HG03469 (cell line): Measurements from ENCODE around the gene PCDHB1.
"Not testable (repeated sequence)": the region's sequence is repeated elsewhere in the genome, so short reads cannot be mapped to it uniquely, and the experiment has no call there.

Experiments
- ATAC-seq: cut with Tn5 transposase; IDR thresholded peaks from one replicate; pipeline ENCODE4 v1.9.1; 2021; ENCODE audit warnings: mild to moderate bottlenecking, moderate library complexity, moderate number of reproducible peaks; ENCODE audit not compliant: unreplicated experiment

Gene PCDHB1

DNA sequence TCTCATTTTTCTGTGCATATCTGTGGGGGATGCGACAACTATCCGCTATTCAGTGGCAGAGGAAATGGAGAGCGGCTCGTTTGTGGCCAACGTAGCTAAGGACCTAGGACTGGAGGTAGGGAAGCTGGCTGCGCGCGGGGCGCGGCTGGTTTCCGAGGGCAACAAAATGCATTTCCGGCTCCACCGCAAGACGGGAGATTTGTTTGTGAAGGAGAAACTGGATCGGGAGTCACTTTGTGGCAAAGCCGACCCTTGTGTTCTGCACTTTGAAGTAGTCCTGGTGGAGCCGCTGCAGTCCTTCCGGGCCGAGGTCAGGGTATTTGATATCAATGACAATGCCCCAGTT is 320 bp downstream of the PCDHB1 start:
- ATAC-seq, result no peak

DNA sequence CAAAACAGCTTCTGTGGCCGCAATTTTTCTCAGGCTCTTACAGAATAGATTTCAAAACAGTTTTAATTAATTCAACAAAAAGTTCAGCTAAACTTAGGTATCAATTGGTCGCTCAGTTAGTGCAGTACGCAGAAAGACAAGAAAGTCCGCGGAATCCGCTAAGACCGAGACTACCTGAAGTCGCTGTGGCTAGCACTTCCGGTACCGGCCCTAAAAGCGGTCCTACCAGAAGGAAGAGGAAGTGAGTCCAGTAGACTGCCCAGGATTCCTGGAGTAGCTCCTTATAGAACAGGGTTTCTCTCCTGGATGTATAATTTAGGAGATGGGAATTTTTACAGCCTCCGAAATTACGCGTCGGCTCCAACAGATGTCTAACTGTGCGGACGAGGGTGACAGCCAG is 26.7 kb downstream of the PCDHB1 start:
- no peak for ATAC-seq

DNA sequence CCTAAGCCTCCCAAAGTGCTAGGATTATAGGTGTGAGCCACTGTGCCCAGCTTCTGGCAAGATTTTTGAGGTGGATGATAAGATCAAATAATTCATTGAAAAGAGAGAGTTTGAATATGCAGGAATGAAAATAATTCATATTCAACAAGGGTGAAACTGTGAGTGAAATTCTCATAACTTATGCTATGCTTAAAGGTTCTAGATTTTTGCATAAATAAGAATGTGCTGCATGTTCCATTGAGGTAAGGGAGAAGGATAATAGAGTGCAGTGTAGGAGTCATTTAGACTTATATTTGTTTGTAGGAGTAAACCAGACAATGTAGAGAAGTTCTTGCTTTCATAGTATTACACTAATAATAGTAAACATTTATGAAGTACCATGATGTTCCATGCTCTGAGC is 31.1 kb downstream of the PCDHB1 start:
- ATAC-seq, result no peak

DNA sequence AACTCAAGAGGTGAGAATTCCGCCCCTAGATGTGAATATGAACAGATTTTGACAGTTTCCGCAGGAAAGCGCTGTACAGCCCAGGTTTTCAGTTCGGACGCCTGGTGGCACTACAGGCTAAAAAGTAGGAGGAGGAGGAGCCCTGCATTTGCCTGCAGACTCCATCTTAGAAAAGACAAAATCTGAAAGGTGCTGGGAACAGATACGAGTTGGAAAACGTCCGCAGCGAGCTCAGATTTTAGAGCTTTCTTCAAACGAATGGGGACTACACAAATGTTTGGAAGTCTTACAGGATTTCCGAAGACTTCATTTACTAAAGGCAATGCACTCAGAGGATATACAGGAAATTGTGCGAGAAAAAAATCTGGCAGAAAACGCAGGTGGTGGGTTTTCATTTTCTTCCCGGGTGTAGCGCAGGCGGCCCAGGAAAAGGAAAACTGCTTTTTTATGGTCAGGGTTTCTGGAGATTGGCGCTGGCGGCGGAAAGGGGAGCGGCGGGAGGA is 33.4 kb downstream of the PCDHB1 start:
- peak; percentile 75 for ATAC-seq

DNA sequence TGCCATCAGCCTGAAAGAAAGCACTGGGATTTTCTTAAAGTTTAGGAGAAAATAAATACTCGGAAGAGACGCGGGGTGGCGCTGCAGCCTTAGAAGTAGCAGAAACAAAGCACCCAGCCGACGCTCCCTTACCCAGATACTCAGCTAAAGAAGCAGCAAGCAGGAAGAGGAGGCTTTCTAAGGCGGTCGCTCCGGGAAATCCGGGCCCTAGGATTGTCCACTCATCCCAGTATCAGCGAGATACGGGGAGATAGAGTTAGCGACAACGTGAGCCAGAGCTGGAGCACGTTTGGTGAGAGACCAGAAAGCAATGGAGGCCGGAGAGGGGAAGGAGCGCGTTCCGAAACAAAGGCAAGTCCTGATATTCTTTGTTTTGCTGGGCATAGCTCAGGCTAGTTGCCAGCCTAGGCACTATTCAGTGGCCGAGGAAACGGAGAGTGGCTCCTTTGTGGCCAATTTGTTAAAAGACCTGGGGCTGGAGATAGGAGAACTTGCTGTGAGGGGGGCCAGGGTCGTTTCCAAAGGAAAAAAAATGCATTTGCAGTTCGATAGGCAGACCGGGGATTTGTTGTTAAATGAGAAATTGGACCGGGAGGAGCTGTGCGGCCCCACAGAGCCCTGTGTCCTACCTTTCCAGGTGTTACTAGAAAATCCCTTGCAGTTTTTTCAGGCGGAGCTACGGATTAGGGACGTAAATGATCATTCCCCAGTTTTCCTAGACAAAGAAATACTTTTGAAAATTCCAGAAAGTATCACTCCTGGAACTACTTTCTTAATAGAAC is 43.5 kb downstream of the PCDHB1 start, which contains the start of gene PCDHB2:
Gene PCDHB2, plus strand, starts transcription at position 135 of the 782 bp plus-strand sequence. Its CDS starts 176 bp downstream, at position 311.
- no peak for ATAC-seq

DNA sequence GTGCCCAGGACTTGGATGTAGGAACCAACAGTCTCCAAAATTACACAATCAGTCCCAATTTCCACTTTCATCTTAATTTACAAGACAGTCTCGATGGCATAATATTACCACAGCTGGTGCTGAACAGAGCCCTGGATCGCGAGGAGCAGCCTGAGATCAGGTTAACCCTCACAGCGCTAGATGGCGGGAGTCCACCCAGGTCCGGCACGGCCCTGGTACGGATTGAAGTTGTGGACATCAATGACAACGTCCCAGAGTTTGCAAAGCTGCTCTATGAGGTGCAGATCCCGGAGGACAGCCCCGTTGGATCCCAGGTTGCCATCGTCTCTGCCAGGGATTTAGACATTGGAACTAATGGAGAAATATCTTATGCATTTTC is 44.1 kb downstream of the PCDHB1 start:
- no peak for ATAC-seq

DNA sequence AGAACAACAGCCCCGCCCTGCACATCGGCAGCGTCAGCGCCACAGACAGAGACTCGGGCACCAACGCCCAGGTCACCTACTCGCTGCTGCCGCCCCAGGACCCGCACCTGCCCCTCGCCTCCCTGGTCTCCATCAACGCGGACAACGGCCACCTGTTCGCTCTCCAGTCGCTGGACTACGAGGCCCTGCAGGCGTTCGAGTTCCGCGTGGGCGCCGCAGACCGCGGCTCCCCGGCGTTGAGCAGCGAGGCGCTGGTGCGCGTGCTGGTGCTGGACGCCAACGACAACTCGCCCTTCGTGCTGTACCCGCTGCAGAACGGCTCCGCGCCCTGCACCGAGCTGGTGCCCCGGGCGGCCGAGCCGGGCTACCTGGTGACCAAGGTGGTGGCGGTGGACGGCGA is 45.0 kb downstream of the PCDHB1 start:
- not testable (repeated sequence) for ATAC-seq

DNA sequence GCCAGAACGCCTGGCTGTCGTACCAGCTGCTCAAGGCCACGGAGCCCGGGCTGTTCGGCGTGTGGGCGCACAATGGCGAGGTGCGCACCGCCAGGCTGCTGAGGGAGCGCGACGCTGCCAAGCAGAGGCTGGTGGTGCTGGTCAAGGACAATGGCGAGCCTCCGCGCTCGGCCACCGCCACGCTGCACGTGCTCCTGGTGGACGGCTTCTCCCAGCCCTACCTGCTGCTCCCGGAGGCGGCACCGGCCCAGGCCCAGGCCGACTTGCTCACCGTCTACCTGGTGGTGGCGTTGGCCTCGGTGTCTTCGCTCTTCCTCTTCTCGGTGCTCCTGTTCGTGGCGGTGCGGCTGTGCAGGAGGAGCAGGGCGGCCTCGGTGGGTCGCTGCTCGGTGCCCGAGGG is 45.4 kb downstream of the PCDHB1 start:
- ATAC-seq, result not testable (repeated sequence)

DNA sequence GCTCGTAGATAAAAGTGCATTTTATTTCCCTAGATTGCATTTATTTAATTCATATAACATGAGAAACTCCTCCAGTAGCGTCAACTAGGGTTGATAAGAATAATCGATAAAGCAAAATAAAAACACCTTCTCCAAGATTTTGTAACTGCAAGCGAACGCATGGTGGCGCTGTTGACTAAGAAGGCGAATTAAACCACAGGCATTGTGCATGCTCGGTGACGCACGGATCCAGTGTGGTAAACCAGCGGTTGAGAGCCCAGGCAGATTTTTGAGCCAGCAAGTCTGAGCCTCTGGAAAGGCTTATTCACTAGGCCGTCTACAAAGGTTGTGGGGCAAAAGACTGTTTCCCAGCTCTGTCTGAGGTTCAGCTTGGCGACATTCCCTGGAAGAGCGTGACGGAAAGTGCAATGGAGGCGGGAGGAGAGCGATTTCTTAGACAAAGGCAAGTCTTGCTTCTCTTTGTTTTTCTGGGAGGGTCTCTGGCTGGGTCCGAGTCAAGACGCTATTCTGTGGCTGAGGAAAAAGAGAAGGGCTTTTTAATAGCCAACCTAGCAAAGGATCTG is 49.1 kb downstream of the PCDHB1 start, which contains the start of gene PCDHB3:
Gene PCDHB3, plus strand, starts transcription at position 231 of the 563 bp plus-strand sequence. Its CDS starts 177 bp downstream, at position 408.
- ATAC-seq, result no peak

DNA sequence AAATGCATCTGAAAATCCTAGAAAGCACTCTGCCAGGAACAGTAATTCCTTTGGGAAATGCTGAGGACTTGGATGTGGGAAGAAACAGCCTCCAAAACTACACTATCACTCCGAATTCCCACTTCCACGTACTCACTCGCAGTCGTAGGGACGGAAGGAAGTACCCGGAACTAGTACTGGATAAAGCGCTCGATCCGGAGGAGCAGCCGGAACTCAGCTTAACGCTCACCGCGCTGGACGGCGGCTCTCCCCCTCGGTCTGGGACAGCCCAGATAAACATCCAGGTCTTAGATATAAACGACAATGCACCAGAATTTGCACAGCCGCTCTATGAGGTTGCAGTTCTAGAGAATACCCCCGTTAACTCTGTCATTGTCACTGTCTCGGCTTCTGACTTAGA is 49.9 kb downstream of the PCDHB1 start:
- ATAC-seq, result no peak

DNA sequence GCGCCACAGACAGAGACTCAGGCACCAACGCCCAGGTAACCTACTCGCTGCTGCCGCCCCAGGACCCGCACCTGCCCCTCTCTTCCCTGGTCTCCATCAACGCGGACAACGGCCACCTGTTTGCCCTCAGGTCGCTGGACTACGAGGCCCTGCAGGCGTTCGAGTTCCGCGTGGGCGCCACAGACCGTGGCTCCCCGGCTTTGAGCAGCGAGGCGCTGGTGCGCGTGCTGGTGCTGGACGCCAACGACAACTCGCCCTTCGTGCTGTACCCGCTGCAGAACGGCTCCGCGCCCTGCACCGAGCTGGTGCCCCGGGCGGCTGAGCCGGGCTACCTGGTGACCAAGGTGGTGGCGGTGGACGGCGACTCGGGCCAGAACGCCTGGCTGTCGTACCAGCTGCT is 50.9 kb downstream of the PCDHB1 start:
- not testable (repeated sequence) for ATAC-seq

DNA sequence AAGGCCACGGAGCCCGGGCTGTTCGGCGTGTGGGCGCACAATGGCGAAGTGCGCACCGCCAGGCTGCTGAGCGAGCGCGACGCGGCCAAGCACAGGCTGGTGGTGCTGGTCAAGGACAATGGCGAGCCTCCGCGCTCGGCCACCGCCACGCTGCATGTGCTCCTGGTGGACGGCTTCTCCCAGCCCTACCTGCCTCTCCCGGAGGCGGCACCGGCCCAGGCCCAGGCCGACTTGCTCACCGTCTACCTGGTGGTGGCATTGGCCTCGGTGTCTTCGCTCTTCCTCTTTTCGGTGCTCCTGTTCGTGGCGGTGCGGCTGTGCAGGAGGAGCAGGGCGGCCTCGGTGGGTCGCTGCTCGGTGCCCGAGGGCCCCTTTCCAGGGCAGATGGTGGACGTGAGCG is 51.3 kb downstream of the PCDHB1 start:
- not testable (repeated sequence) for ATAC-seq

DNA sequence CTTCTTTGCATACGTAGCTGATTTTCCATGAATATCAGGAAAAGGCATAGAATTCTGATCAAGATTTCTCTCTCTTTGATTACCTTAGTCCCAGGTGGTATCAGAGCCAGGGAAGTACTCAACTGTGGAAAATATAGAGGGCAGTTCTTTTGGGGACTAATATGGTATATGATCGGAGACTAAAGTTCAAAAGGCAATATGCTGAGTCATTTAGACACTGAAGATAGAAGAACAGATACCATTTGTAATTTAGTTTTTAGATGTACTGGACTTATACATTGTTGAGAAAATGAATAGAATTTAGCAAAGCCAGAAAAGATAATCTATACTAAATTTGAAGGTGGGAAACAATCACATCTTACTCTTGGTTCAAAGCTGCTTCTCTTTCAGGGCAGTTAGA is 54.2 kb downstream of the PCDHB1 start:
- no peak for ATAC-seq
